GM18519 (cell line): ENCODE data around the gene ERRFI1.

Experiments used
- ATAC-seq: cut with Tn5 transposase; IDR thresholded peaks from one replicate; pipeline ENCODE4 v1.9.1; 2021; ENCODE audit warnings: mild to moderate bottlenecking, moderate library complexity; ENCODE audit not compliant: unreplicated experiment, low FRiP score

The ERRFI1 gene

GRCh38 chr1:8046391-8046790 is 20.3 kb upstream of the ERRFI1 start:
- no peak for ATAC-seq

GRCh38 chr1:8043621-8044020 is 17.5 kb upstream of the ERRFI1 start:
- no peak for ATAC-seq

GRCh38 chr1:8042134-8042533 is 16.0 kb upstream of the ERRFI1 start:
- ATAC-seq, result no peak

- ATAC-seq, result no peak
Observed at GRCh38 chr1:8040586-8040985, 14.5 kb upstream of the ERRFI1 start.

GRCh38 chr1:8039071-8039470 is 13.0 kb upstream of the ERRFI1 start:
- ATAC-seq, result no peak

GRCh38 chr1:8035289-8035688 is 9.2 kb upstream of the ERRFI1 start:
- ATAC-seq, result no peak

- no peak for ATAC-seq
Observed at GRCh38 chr1:8033322-8033721, 7.2 kb upstream of the ERRFI1 start.

GRCh38 chr1:8032366-8032910 is 6.3 kb upstream of the ERRFI1 start:
- no peak for ATAC-seq

- no peak for ATAC-seq
Observed at GRCh38 chr1:8031176-8031785, 5.2 kb upstream of the ERRFI1 start.

- no peak for ATAC-seq
Observed at GRCh38 chr1:8028571-8028910, 2.4 kb upstream of the ERRFI1 start.

- no peak for ATAC-seq
Observed at GRCh38 chr1:8027748-8028570, 1.9 kb upstream of the ERRFI1 start.

GRCh38 chr1:8026976-8027747 is 1.1 kb upstream of the ERRFI1 start:
- no peak for ATAC-seq

- ATAC-seq, result no peak
Observed at GRCh38 chr1:8025671-8026144, 401 bp downstream of the ERRFI1 start.

GRCh38 chr1:8025061-8025670 is 943 bp downstream of the ERRFI1 start:
- ATAC-seq, result no peak

- ATAC-seq, result no peak
Observed at GRCh38 chr1:8024329-8024728, 1.8 kb downstream of the ERRFI1 start.

- no peak for ATAC-seq
Observed at GRCh38 chr1:8023995-8024313, 2.2 kb downstream of the ERRFI1 start.

GRCh38 chr1:8023287-8023994 is 2.7 kb downstream of the ERRFI1 start:
- ATAC-seq, result no peak

GRCh38 chr1:8022395-8023286 is 3.5 kb downstream of the ERRFI1 start:
- no peak for ATAC-seq

- ATAC-seq, result no peak
Observed at GRCh38 chr1:8021676-8022266, 4.3 kb downstream of the ERRFI1 start.
